Mesendoderm (in vitro differentiated cells): ENCODE measurements around the gene RYR2.

ENCODE experiments used
- DNase-seq: peaks from one replicate; pipeline ENCODE4 v3.0.0; 2013
- H2AK5ac ChIP-seq: 2 replicates; pipeline ENCODE4 v1.6.1; 2013; ENCODE audit warnings: low read length, inconsistent platforms
- H2BK120ac ChIP-seq: 2 replicates; pipeline ENCODE4 v1.6.1; 2013; ENCODE audit warnings: low read depth, mild to moderate bottlenecking, low read length, moderate library complexity, mixed read lengths
- H2BK15ac ChIP-seq: replicated peaks from 2 replicates; pipeline ENCODE4 v1.6.1; 2013; ENCODE audit warnings: low read depth, mild to moderate bottlenecking, moderate library complexity
- H2BK5ac ChIP-seq: 2 replicates; pipeline ENCODE4 v1.6.1; 2013; ENCODE audit warnings: low read length, inconsistent platforms
- H3K18ac ChIP-seq: 2 replicates; pipeline ENCODE4 v1.6.1; 2013; ENCODE audit warnings: mild to moderate bottlenecking, low read length, mixed read lengths
- H3K23ac ChIP-seq: one replicate; pipeline ENCODE4 v1.6.1; 2013; ENCODE audit warnings: low read length
- H3K27ac ChIP-seq: 2 replicates; pipeline ENCODE4 v1.5.1; 2013; ENCODE audit warnings: low read depth, mild to moderate bottlenecking, inconsistent platforms, low read length, moderate library complexity
- H3K27me3 ChIP-seq: 2 replicates; pipeline ENCODE4 v1.6.1; 2013; ENCODE audit warnings: low read length, control low read depth, mild to moderate bottlenecking, inconsistent platforms; ENCODE audit not compliant: insufficient read depth, poor library complexity
- H3K36me3 ChIP-seq: 2 replicates; pipeline ENCODE4 v1.6.1; 2013; ENCODE audit warnings: low read length, inconsistent platforms; ENCODE audit not compliant: control insufficient read depth, insufficient read depth
- H3K4ac ChIP-seq: one replicate; pipeline ENCODE4 v1.6.1; 2013; ENCODE audit warnings: low read depth, mild to moderate bottlenecking, low read length, moderate library complexity
- H3K4me1 ChIP-seq: 2 replicates; pipeline ENCODE4 v1.6.1; 2013; ENCODE audit warnings: low read depth, low read length, inconsistent platforms; ENCODE audit not compliant: control insufficient read depth
- H3K4me2 ChIP-seq: 2 replicates; pipeline ENCODE4 v1.6.1; 2013; ENCODE audit warnings: low read length
- H3K4me3 ChIP-seq: 2 replicates; pipeline ENCODE4 v1.5.1; 2013; ENCODE audit warnings: mild to moderate bottlenecking, low read length
- H3K56ac ChIP-seq: one replicate; pipeline ENCODE4 v1.6.1; 2013; ENCODE audit warnings: low read length
- H3K79me1 ChIP-seq: 2 replicates; pipeline ENCODE4 v1.6.1; 2013; ENCODE audit warnings: low read length, inconsistent platforms
- H3K79me2 ChIP-seq: 2 replicates; pipeline ENCODE4 v1.6.1; 2013; ENCODE audit warnings: mild to moderate bottlenecking, low read length; ENCODE audit not compliant: control insufficient read depth, insufficient read depth
- H3K9ac ChIP-seq: 2 replicates; pipeline ENCODE4 v1.6.1; 2013; ENCODE audit warnings: low read length, inconsistent platforms
- H4K5ac ChIP-seq: one replicate; pipeline ENCODE4 v1.6.1; 2013; ENCODE audit warnings: low read length
- H4K8ac ChIP-seq: one replicate; pipeline ENCODE4 v1.6.1; 2013; ENCODE audit warnings: low read depth, mild to moderate bottlenecking, control low read depth, low read length, moderate library complexity
- WGBS: extraction: QIAGEN DNeasy Blood & Tissue Kit; methylation state at CpG from one replicate; pipeline ENCODE4 v1.1.7; 2013; ENCODE audit warnings: low lambda C conversion rate, missing lambda C conversion rate; ENCODE audit not compliant: insufficient coverage; ENCODE audit errors: extremely low coverage; 5-methylcytosine and 5-hydroxymethylcytosine counted together

The RYR2 gene

DNA sequence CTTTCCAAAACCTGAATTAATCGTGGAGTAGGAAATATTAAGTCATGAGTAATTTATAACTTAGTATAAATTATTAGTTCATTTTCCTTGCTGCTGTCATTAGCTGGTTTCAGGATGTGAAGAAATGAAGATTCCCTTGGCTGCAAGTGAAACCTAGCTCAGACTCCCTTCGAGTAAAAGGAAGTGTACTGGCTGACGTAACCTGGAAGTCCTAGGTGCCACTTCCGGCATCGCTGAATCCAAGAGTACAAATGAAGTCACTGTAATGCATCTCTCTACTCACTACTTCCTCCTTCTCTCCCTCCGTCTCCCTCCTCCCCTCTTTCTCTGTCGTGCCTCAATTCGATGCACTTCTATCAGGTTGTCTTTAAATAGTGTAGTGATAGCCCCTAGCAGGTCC, 820.0 kb downstream of the RYR2 start:
- no CpG with 5 or more reads among the region's 8 CpGs for WGBS
- no peak overlapping the region for H3K4ac ChIP-seq

GRCh38 chr1:237863234-237863633, 821.2 kb downstream of the RYR2 start:
- H3K36me3 ChIP-seq = no peaks in the 10 kb centered on the region
- H3K18ac ChIP-seq = no peak overlapping the region
- H3K79me2 ChIP-seq = no peaks in the 10 kb centered on the region
- H3K79me1 ChIP-seq = no peaks in the 10 kb centered on the region
- H3K9ac ChIP-seq = no peak overlapping the region
- no peak overlapping the region for H3K27ac ChIP-seq
- no peak overlapping the region for H2BK5ac ChIP-seq
- no peak overlapping the region for H2AK5ac ChIP-seq
- no peak overlapping the region for H3K4me2 ChIP-seq
- no peak overlapping the region for H3K4ac ChIP-seq
- H3K4me3 ChIP-seq = no peak overlapping the region
- no peak overlapping the region for H4K8ac ChIP-seq
- H3K23ac ChIP-seq = no peak overlapping the region
- no peak overlapping the region for H3K56ac ChIP-seq
- H3K27me3 ChIP-seq = peaks cover 3% of the 10 kb centered on the region
- DNase-seq = peak; percentile 46
- H2BK15ac ChIP-seq = no peak overlapping the region
- no peak overlapping the region for H4K5ac ChIP-seq
- peaks cover 5% of the 10 kb centered on the region for H3K4me1 ChIP-seq
- H2BK120ac ChIP-seq = no peak overlapping the region
- WGBS = no CpG with 5 or more reads among the region's 2 CpGs

More for the DNA sequence above, 820.0 kb downstream of the RYR2 start:
- Histone ChIP-seq H2BK15ac (no peak overlapping the region), H3K36me3 (no peaks in the 10 kb centered on the region), H3K4me2 (no peak overlapping the region), H3K27me3 (peaks cover 3% of the 10 kb centered on the region), H4K8ac (no peak overlapping the region), H3K9ac (no peak overlapping the region), H3K79me2 (no peaks in the 10 kb centered on the region), H3K4me1 (peaks cover 3% of the 10 kb centered on the region), H3K56ac (no peak overlapping the region), H2AK5ac (no peak overlapping the region), H2BK120ac (no peak overlapping the region), H3K27ac (no peak overlapping the region), H3K4me3 (no peak overlapping the region), H3K79me1 (no peaks in the 10 kb centered on the region), H3K23ac (no peak overlapping the region), H3K18ac (no peak overlapping the region), H4K5ac (no peak overlapping the region), H2BK5ac (no peak overlapping the region)
- no peak for DNase-seq

DNA sequence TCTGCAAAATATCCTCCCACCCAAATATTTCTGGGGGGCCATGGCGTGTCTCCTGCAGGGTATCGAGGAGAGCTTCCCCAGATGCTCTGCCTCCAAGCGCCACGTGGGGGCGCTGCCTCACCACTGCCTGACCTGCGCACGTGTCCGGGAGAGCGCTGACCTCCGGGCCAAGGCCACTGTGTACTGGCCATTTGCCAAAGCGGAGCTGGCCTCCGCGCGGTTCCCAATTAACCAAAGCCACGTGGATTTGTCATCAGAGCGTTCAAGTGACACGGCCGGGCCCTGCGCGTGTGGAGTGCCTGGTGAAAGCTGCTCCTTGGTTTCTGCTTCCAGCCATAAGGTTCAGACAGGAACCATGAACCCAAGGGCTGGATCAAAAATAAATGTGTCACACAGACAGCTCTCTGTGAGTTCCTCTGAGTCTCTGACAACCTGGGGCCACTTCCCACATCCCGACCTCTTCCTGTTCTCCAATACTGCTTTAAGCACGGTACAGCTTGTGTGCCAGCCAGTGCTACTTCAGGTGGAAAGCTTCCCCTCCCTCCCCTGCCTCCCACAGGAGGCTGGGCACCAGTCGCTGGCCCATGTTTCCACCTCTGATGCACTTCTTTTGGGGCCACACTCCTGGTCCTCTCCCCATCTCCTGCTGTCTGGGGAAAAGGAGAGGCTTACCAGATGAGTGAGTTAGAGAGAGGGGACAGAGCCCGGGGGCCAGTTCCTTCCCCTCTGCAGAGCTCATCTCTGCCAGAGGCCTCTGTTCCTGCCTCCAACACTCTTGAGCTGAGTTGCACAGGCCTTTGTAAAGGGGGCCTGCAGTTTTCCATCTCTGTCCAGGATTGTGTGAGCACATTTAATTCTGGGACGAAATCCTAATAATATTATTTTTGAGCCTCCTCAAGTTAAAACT, 822.6 kb downstream of the RYR2 start:
- no peak overlapping the region for H2BK120ac ChIP-seq
- H3K9ac ChIP-seq = no peak overlapping the region
- peak overlapping the region; percentile 65 for H3K56ac ChIP-seq
- peaks cover 2% of the 10 kb centered on the region for H3K4me1 ChIP-seq
- peak overlapping the region; percentile 41 for H3K4ac ChIP-seq
- no peak overlapping the region for H3K27ac ChIP-seq
- no peaks in the 10 kb centered on the region for H3K36me3 ChIP-seq
- no peak overlapping the region for H4K5ac ChIP-seq
- DNase-seq = peak; percentile 70
- no peak overlapping the region for H3K23ac ChIP-seq
- H3K4me3 ChIP-seq = no peak overlapping the region
- H3K79me1 ChIP-seq = no peaks in the 10 kb centered on the region
- no peak overlapping the region for H2BK5ac ChIP-seq
- no peak overlapping the region for H2BK15ac ChIP-seq
- WGBS = no CpG with 5 or more reads among the region's 25 CpGs
- H3K18ac ChIP-seq = no peak overlapping the region
- no peak overlapping the region for H4K8ac ChIP-seq
- H3K27me3 ChIP-seq = peaks cover 3% of the 10 kb centered on the region
- no peak overlapping the region for H2AK5ac ChIP-seq
- no peaks in the 10 kb centered on the region for H3K79me2 ChIP-seq
- no peak overlapping the region for H3K4me2 ChIP-seq

DNA sequence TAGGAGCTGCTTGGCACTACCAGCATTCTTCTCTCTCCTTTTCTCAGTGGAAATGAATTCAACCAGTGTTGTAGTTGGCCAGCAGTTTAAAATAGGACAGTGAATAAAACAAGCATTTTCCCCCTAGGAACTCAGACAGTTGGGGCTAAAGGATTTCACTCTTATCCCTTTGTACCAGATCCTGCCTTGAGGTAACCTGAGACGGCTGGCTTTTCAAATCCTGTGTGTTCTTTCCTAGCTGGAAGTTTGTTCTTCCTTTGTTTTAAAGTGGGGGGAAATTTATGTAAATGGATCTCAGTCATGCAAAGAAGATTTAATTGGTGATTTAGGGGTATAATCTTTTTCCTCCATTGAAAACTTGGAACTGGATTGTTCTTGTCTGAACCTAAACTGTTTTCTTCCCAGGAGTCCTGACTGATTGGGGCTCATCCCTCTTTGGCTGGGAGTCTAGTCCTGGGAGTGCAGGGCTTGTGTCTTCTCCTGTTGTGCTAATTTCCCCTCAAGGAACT, 825.5 kb downstream of the RYR2 start:
- Histone ChIP-seq H3K36me3 (no peaks in the 10 kb centered on the region), H3K4ac (no peak overlapping the region), H3K18ac (no peak overlapping the region), H3K4me2 (no peak overlapping the region), H3K9ac (no peak overlapping the region), H4K5ac (no peak overlapping the region), H3K79me2 (no peaks in the 10 kb centered on the region), H3K4me3 (no peak overlapping the region), H3K27me3 (no peaks in the 10 kb centered on the region), H4K8ac (peak overlapping the region; percentile 79), H3K27ac (no peak overlapping the region), H3K56ac (no peak overlapping the region), H3K23ac (no peak overlapping the region), H3K79me1 (no peaks in the 10 kb centered on the region), H3K4me1 (peaks cover 2% of the 10 kb centered on the region), H2BK5ac (no peak overlapping the region), H2AK5ac (no peak overlapping the region), H2BK120ac (no peak overlapping the region), H2BK15ac (no peak overlapping the region)
- DNase-seq = no peak
- no CpG with 5 or more reads among the region's 1 CpG for WGBS

DNA sequence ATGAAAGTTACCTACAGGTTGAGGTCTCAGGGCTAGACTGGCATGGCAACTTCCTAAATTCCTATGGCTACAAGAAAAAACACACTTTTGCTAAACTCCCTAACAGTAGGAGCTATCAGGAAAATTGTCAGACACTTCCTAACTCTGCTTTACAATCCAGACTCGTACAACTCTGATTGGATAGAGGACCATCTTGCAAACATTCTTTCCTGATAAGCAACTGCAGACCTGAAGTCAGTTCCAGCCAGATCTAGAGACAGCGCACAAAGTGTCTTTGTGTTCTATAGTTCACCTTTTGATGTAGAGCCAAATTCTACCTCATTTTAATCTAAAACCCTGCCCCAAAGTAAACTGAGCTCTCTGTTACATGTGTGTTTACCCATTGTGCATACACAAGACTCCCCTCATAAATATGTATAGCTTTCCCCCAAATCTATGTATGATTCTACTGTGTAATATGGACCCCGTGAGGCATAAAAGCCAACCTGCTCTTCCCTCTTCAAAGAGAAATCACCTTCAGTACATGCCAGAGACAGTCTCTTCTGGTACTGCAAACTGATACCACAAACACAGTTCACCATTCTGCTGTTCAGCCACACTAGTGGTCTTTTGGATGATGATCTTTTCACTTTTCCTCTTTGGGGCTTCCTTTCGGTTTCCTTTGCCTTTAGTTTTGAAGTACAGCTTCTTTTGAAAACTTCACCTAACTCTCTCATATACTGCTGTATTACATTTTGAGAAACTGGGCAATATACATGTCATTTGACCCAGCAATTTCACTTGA, 827.0 kb downstream of the RYR2 start:
- no CpG with 5 or more reads among the region's 4 CpGs for WGBS
- no peak overlapping the region for H2BK5ac ChIP-seq
- peaks cover 2% of the 10 kb centered on the region for H3K4me1 ChIP-seq
- no peak overlapping the region for H3K4ac ChIP-seq
- H3K18ac ChIP-seq = peak overlapping the region; percentile 2
- H3K23ac ChIP-seq = no peak overlapping the region
- no peak overlapping the region for H3K4me3 ChIP-seq
- no peaks in the 10 kb centered on the region for H3K27me3 ChIP-seq
- no peak for DNase-seq
- no peak overlapping the region for H3K56ac ChIP-seq
- no peak overlapping the region for H3K4me2 ChIP-seq
- no peaks in the 10 kb centered on the region for H3K36me3 ChIP-seq
- H2BK120ac ChIP-seq = no peak overlapping the region
- H4K8ac ChIP-seq = no peak overlapping the region
- H3K79me2 ChIP-seq = no peaks in the 10 kb centered on the region
- no peak overlapping the region for H2AK5ac ChIP-seq
- H3K9ac ChIP-seq = no peak overlapping the region
- no peaks in the 10 kb centered on the region for H3K79me1 ChIP-seq
- no peak overlapping the region for H2BK15ac ChIP-seq
- H3K27ac ChIP-seq = no peak overlapping the region
- no peak overlapping the region for H4K5ac ChIP-seq
